Dendritic cell treated with granulocyte-macrophage colony-stimulating factor and Interleukin-4, amounts not matched to agents 40 ng/mL and 50 ng/mL, for 4 days (primary cell): ENCODE results near the gene CCR7.

Source experiments
- H3K27ac Mint-ChIP-seq: one replicate; pipeline ENCODE4 v1.8.0; 2022; ENCODE audit warnings: mild to moderate bottlenecking, mixed read lengths
- H3K27me3 Mint-ChIP-seq: one replicate; pipeline ENCODE4 v1.8.0; 2022; ENCODE audit warnings: mild to moderate bottlenecking, mixed read lengths
- H3K36me3 Mint-ChIP-seq: one replicate; pipeline ENCODE4 v1.8.0; 2022; ENCODE audit warnings: low read depth, mixed read lengths
- H3K4me1 Mint-ChIP-seq: one replicate; pipeline ENCODE4 v1.8.0; 2022; ENCODE audit warnings: low read depth, mixed read lengths
- H3K4me3 Mint-ChIP-seq: one replicate; pipeline ENCODE4 v1.8.0; 2022; ENCODE audit warnings: mild to moderate bottlenecking, moderate library complexity, mixed read lengths
- H3K9me3 Mint-ChIP-seq: one replicate; pipeline ENCODE4 v1.8.0; 2022; ENCODE audit warnings: mixed read lengths
- intact Hi-C: fragments of 100-400 bp; cut with micrococcal nuclease; formaldehyde crosslinking; loops from one replicate; pipeline ENCODE4 v1.15.0; 2022

Gene CCR7

GRCh38 chr17:40520991-40521453 lies 44.2 kb downstream of the CCR7 start:
- Mint-ChIP-seq H3K4me3 (no peak overlapping the region), H3K27me3 (peaks cover 77% of the 10 kb centered on the region), H3K36me3 (no peaks in the 10 kb centered on the region), H3K4me1 (peaks cover 9% of the 10 kb centered on the region), H3K27ac (no peak overlapping the region), H3K9me3 (no peaks in the 10 kb centered on the region)
- intact Hi-C loops: no loop called here

DNA sequence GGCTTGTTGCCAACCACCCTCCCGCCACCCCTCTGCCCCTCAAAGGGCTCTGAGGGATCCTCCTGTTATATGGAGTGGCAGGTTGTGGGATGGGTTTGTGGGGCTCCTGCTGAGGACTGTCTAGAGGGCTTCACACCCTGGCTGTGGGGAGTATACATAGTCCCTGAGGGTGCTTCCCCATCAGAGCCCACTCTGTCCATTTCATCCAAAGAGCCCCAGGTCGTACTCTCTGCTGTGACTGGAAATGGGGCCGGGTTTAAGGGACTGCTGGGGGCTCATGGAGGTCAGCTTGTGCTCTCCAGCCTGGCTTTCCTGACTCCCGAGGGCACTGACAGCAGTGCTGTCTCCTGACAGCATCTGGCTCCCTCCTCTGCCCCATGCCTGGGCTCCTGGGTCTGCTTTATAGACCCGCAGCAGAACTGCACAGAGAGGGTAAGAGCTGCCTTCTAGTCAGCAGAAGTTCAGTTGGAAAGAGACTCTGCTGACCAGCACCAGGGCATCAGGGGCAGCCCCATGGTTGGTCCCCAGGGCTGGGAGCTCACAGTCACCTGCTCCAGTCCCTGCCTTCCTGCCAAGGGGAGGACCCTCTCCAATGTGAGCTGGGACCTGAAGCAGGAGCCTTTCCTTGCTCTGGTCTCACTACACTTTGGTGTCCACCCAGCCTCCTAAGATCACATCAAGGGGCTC lies 46.0 kb downstream of the CCR7 start:
- no peak overlapping the region for H3K27ac Mint-ChIP-seq
- no peaks in the 10 kb centered on the region for H3K36me3 Mint-ChIP-seq
- H3K9me3 Mint-ChIP-seq: no peaks in the 10 kb centered on the region
- H3K27me3 Mint-ChIP-seq: peaks cover 78% of the 10 kb centered on the region
- peaks cover 18% of the 10 kb centered on the region for H3K4me1 Mint-ChIP-seq
- H3K4me3 Mint-ChIP-seq: no peak overlapping the region
- intact Hi-C loops: no loop called here

- Mint-ChIP-seq H3K9me3 (no peaks in the 10 kb centered on the region), H3K27me3 (peaks cover 81% of the 10 kb centered on the region), H3K36me3 (no peaks in the 10 kb centered on the region), H3K4me1 (peaks cover 18% of the 10 kb centered on the region), H3K27ac (no peak overlapping the region), H3K4me3 (no peak overlapping the region)
- intact Hi-C loops: no loop called here
Measured at GRCh38 chr17:40518401-40519088, 46.7 kb downstream of the CCR7 start.

- no peaks in the 10 kb centered on the region for H3K36me3 Mint-ChIP-seq
Measured at GRCh38 chr17:40517981-40518380, 47.3 kb downstream of the CCR7 start.

GRCh38 chr17:40517286-40517662 lies 48.0 kb downstream of the CCR7 start:
- Mint-ChIP-seq H3K27ac (no peak overlapping the region), H3K4me1 (peaks cover 18% of the 10 kb centered on the region), H3K36me3 (no peaks in the 10 kb centered on the region), H3K27me3 (peaks cover 82% of the 10 kb centered on the region), H3K4me3 (no peak overlapping the region), H3K9me3 (no peaks in the 10 kb centered on the region)
- intact Hi-C loops: no loop called here

More at GRCh38 chr17:40517981-40518380, 47.3 kb downstream of the CCR7 start:
- H3K9me3 Mint-ChIP-seq: no peaks in the 10 kb centered on the region
- H3K27ac Mint-ChIP-seq: no peak overlapping the region
- intact Hi-C loops: no loop called here
- no peak overlapping the region for H3K4me3 Mint-ChIP-seq
- peaks cover 18% of the 10 kb centered on the region for H3K4me1 Mint-ChIP-seq
- H3K27me3 Mint-ChIP-seq: peaks cover 80% of the 10 kb centered on the region

DNA sequence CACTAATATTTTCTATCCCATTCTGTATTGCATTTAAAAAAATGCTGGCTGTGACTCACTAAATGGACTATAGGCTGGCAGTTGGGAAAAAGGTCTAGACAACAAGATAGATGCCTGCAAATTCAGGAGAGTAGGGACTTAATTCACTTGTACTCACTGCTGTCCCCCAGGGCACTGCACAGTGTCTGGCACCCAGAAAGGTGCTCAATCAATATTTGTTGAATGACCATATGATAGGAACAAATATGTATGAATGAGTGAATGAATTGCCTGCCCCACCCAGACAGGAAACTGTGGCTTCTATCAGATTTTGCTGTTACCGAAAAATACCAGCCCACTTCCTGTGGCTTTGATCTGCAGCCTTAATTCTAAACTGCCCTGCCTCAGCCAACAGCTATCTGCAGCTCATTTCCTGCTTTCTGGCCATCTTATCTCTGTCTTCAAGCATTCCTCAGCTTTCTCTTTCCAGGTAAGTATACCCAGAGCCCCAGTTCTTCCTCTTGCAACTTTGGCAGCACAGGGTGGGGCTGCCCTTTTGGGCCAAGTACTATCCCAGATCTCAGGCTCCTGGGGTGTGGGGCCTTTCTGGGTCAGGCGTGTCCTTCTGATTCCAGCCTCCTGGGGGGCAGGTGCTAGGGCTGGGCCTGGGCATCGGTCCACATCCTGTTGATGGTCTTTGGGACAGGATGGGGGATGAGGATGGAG lies 48.5 kb downstream of the CCR7 start:
- Mint-ChIP-seq H3K4me3 (no peak overlapping the region), H3K9me3 (no peaks in the 10 kb centered on the region), H3K27me3 (peaks cover 82% of the 10 kb centered on the region), H3K27ac (no peak overlapping the region), H3K4me1 (peaks cover 18% of the 10 kb centered on the region), H3K36me3 (no peaks in the 10 kb centered on the region)
- intact Hi-C loops: no loop called here

GRCh38 chr17:40515491-40516041 lies 49.7 kb downstream of the CCR7 start:
- H3K4me1 Mint-ChIP-seq: peaks cover 18% of the 10 kb centered on the region
- intact Hi-C loops: no loop called here
- H3K4me3 Mint-ChIP-seq: no peak overlapping the region
- H3K27ac Mint-ChIP-seq: no peak overlapping the region
- H3K9me3 Mint-ChIP-seq: no peaks in the 10 kb centered on the region
- H3K36me3 Mint-ChIP-seq: no peaks in the 10 kb centered on the region
- peaks cover 83% of the 10 kb centered on the region for H3K27me3 Mint-ChIP-seq

DNA sequence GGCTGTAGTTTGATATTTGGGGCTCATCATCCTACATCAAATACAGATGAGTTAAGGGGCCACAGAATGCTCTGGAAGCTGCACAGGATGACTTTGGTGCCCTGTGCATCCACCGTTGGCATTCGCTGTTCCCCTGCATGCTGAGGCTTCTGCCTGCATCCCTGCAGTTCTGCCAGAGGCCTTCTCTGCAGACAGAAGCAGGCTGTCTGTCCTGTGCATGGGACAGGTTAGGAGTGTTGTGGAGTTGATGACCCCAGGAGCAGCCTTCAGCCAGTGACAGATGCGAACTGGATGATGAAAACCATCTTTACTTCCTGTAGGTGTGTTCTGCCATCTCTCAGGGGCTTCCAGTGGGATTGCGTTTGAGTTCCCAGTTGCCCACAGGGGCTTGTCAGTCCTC lies 50.3 kb downstream of the CCR7 start:
- Mint-ChIP-seq H3K9me3 (no peaks in the 10 kb centered on the region), H3K36me3 (no peaks in the 10 kb centered on the region), H3K4me1 (peaks cover 18% of the 10 kb centered on the region), H3K27me3 (peaks cover 79% of the 10 kb centered on the region), H3K4me3 (no peak overlapping the region), H3K27ac (no peak overlapping the region)
- intact Hi-C loops: no loop called here

DNA sequence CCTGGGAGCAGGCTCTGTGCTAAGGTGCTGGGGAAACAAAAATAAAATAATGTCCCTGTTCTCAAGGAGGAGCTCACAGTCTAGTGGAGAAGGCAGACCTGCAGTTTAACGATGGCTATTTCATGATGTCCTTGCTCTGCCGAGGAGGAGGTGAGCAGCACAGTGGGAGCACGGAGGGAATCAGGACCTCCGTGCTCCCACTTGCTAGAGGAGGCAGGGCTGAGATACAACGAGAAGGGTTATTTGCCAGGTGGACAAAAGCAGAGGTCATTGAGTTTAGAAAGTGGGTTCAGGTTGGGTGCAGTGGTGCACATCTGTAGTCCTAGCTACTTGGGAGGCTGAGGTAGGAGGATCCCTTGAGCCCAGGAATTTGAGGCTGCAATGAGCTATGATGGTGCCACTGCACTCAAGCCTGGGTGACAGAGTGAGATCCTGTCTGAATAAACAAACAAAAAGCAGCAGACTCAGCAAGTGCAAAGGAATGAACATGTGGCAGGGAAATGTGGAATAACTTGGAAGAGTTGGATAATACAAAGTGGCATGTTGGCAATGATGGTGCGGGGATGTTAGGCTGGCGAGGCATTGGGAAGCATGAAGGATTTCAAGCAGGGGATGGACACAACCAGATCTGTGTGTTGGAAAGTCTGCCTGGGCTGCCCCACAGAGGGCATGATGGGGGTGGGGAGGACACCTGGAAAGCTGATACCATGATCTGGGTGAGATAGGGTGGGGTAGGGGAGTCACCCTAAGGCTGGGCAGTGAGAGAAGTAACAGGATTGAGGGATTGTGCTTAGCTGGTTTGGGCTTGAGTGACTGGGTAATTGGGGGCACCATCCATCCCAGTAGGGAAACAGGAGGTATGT lies 51.0 kb downstream of the CCR7 start:
- intact Hi-C loops: no loop called here
- Mint-ChIP-seq H3K4me1 (peaks cover 18% of the 10 kb centered on the region), H3K27me3 (peaks cover 74% of the 10 kb centered on the region), H3K36me3 (no peaks in the 10 kb centered on the region), H3K27ac (no peak overlapping the region), H3K9me3 (no peaks in the 10 kb centered on the region), H3K4me3 (no peak overlapping the region)

DNA sequence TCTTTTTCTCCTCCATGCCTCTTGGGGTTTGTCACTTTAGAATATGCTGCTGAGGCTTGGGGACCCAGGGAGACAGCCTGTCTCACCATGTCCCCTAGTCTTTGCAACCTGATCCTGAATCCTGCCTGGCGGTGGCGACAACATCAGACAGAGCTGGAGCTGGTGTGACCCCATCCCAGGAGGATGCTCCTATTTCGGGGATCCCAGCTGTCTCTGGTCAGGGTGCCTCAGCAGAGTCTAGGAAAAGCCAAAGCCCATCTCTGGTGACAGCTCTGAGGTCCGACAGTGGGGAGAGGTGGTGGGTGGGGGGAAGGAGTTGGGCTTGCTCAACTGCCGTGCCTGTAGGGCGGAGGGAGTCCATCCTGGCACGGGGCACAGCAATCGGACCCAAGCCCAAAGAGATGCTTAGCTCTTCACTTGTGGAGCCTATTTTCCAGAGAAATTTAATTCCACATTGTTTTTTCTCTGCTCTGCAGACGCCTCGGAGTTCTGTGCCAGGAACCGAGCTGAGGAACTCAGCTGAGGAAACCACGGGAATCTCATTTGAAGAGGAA lies 53.5 kb downstream of the CCR7 start:
- Mint-ChIP-seq H3K9me3 (no peaks in the 10 kb centered on the region), H3K4me1 (peaks cover 11% of the 10 kb centered on the region), H3K27ac (no peak overlapping the region), H3K36me3 (no peaks in the 10 kb centered on the region), H3K27me3 (peaks cover 57% of the 10 kb centered on the region), H3K4me3 (no peak overlapping the region)
- intact Hi-C loops: no loop called here

DNA sequence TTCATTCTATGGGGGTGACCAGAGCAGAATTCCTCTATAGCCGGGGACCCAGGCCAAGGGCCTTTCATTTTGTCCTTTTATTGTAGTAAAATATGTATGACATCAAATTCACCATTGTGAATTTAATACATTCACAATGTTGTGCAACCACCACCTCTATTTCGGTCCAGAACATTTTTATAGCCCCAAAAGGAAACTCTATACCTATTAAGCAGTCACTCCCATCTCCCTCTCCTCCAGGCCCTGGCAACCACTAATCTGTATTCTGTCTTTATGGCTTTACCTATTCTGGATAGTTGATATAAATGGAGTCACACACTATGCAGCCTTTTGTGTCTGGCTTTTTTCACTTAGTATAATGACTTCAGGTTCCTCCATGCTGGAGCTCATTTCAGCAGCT lies 54.1 kb downstream of the CCR7 start:
- Mint-ChIP-seq H3K9me3 (no peaks in the 10 kb centered on the region), H3K4me1 (peaks cover 10% of the 10 kb centered on the region), H3K36me3 (no peaks in the 10 kb centered on the region), H3K27ac (no peak overlapping the region), H3K27me3 (peaks cover 57% of the 10 kb centered on the region), H3K4me3 (no peak overlapping the region)
- intact Hi-C loops: no loop called here

- H3K27ac Mint-ChIP-seq: no peak overlapping the region
- H3K27me3 Mint-ChIP-seq: peaks cover 50% of the 10 kb centered on the region
- intact Hi-C loops: no loop called here
- H3K9me3 Mint-ChIP-seq: no peaks in the 10 kb centered on the region
- peaks cover 2% of the 10 kb centered on the region for H3K4me1 Mint-ChIP-seq
- H3K4me3 Mint-ChIP-seq: no peak overlapping the region
- no peaks in the 10 kb centered on the region for H3K36me3 Mint-ChIP-seq
Measured at GRCh38 chr17:40510328-40510648, 55.0 kb downstream of the CCR7 start.

GRCh38 chr17:40509626-40510327 lies 55.5 kb downstream of the CCR7 start:
- H3K36me3 Mint-ChIP-seq: no peaks in the 10 kb centered on the region
- no peak overlapping the region for H3K4me3 Mint-ChIP-seq
- no peak overlapping the region for H3K27ac Mint-ChIP-seq
- H3K27me3 Mint-ChIP-seq: peaks cover 46% of the 10 kb centered on the region
- no peaks in the 10 kb centered on the region for H3K9me3 Mint-ChIP-seq
- no peaks in the 10 kb centered on the region for H3K4me1 Mint-ChIP-seq
- intact Hi-C loops: no loop called here
